Cardiac fibroblast (primary cell): Measurements from ENCODE around the gene TLE7.

Source experiments
- DNase-seq, 2 donors: peaks; one replicate each; pipeline versions ENCODE4 v3.0.0 to v3.0.0-alpha.2; 2010; ENCODE audit warnings: low read depth in 2 of 2
- H3K4me3 ChIP-seq, 2 donors: replicated peaks in 1 of 2; 1 replicate in 1 of 2; 2 replicates in 1 of 2; pipeline ENCODE4 v1.5.1; 2011; ENCODE audit warnings: low read depth in 2 of 2, low read length in 2 of 2, mild to moderate bottlenecking in 2 of 2, moderate library complexity in 1 of 2
- TF ChIP-seq, protein P1 (sequence below): IDR thresholded peaks from one replicate; pipeline ENCODE4 v1.5.1; 2011; ENCODE audit warnings: low read depth, mild to moderate bottlenecking, low read length, inconsistent platforms

The TLE7 gene

DNA sequence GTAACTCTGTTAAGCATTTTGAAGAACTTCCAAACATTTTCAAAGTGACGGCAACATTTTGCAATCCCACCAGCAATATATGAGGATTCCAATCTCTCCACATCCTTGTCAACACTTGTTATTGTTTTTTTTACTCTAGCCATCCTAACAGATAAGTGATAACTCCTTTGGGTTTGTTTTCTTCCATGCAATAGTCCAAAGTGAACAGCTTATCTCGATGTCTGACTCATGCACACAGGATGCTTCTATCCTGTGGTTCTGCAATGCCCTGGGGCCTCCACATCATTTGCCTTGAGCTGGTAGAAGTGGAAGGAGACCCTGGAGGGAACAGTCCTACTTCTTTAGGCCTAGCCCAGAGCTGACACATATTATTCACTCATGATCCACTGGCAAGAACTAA, 13.0 kb downstream of the TLE7 start:
- H3K4me3 ChIP-seq, result no peak overlapping the region
- TF ChIP-seq, protein P1, sequence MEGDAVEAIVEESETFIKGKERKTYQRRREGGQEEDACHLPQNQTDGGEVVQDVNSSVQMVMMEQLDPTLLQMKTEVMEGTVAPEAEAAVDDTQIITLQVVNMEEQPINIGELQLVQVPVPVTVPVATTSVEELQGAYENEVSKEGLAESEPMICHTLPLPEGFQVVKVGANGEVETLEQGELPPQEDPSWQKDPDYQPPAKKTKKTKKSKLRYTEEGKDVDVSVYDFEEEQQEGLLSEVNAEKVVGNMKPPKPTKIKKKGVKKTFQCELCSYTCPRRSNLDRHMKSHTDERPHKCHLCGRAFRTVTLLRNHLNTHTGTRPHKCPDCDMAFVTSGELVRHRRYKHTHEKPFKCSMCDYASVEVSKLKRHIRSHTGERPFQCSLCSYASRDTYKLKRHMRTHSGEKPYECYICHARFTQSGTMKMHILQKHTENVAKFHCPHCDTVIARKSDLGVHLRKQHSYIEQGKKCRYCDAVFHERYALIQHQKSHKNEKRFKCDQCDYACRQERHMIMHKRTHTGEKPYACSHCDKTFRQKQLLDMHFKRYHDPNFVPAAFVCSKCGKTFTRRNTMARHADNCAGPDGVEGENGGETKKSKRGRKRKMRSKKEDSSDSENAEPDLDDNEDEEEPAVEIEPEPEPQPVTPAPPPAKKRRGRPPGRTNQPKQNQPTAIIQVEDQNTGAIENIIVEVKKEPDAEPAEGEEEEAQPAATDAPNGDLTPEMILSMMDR, result no peak
- DNase-seq, result peak; percentile 11 to 48

DNA sequence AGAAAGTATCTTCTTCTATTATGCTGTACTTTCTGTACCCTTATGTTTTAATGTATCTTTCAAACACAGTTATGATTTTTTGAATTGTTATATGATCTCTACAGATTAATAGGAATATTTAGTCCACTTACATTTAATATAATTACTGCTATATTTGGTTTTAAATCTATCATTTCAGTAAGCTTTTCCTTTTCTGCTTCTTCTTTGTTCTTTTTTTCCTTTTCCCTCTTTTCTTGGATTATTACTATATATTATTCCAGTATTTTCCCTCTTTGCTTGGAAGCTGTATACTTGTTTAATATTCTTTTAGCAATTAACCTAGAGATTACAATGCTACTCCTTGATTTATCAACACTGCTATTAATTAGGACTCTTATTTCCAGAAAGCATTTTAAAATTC, 13.5 kb downstream of the TLE7 start:
- no peak for DNase-seq
- TF ChIP-seq, protein P1, result no peak

DNA sequence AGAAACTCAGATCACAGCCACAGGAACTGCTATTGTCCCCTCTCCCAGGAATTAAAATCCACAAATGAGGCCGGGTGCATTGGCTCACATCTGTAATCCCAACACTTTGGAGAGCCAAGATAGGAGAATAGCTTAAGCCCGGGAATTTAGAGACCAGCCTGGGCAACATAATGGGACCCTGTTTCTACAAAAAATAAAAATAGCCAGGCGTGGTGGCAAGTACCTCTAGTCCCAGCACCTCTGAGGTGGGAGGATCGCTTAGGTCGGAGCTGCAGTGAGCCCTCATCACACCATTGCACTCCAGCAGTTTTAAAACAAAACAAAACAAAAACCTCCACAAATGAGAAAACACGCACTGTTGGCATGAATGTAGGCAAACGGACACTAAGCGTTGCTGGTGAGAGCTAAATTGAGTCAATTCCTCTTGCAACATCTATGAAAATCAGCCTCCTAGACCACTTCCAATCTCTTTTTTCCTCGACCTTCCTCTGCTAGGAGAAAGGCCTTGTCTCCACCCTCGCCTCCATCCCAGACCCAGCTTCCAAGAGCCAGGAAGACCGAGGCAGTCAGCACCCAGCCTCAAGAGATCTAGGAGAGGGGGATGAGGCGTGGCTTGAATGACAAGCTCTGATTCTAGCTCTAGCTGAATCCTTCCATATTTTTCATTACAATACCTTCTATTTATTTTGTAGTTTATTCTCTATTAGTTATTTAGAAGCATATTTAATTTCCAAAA, 14.8 kb downstream of the TLE7 start:
- H3K4me3 ChIP-seq, result no peak overlapping the region
- TF ChIP-seq, protein P1, result no peak
- DNase-seq, result no peak

More for the DNA sequence above, 13.5 kb downstream of the TLE7 start:
- no peak overlapping the region for H3K4me3 ChIP-seq

DNA sequence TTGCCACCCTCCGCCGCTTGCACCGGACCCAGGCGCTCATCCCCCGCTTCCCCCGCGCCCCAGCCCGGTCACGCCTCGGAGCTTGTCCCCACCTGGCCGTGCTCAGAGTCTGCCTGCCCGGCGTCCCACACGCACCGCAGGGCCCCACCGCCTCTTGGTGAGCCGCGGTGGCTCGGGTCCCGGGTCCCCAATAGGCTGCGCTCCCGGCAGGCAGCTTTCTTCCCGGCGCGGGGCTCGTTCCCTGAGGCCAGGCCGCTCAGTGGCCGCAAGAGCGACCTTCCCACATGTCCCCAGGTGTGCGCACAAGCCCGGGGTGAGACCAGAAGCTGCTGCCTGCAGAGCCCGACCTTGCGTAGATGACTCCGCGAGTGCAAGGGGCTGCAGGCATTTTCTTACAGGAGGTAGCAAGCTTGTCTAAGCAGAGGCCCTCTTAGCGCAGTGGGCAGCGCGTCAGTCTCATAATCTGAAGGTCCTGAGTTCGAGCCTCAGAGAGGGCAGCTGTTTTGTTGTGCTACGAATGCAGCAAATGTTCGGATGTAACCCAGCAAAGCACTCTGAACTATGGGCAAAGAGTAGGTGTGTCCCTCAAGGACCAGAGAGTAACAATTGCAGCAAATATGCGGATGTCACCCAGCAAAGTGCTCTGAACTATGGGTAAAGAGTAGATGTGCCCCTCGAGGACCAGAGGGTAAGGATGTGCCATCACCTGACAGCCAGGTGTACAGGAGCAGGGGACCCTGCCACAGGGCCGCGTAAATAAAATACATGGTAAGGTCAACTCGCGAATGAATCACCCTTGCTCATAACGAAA, 15.6 kb downstream of the TLE7 start:
- DNase-seq, result peak; percentile 78 to 94
- TF ChIP-seq, protein P1, result no peak
- peak overlapping the region; percentile 26 to 55 for H3K4me3 ChIP-seq

DNA sequence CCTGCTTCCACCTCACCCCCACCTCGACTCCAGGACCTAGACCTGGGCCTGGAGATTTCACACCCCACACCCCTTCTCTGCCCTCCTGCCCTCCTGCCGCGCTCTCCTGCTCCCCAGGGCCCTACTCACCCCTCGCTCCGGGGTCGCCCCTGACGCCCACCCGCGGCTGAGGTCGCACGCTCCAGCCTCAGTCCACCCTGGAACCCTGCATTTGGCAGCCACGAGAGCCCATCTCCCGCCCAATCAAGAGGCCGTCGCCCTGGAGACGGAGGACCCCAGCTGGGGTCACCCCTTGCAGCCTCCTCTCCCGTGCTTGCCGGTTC, 16.1 kb downstream of the TLE7 start:
- DNase-seq, result no peak
- TF ChIP-seq, protein P1, result no peak
- peak overlapping the region in 1 of 2 donors; percentile 55 for H3K4me3 ChIP-seq

DNA sequence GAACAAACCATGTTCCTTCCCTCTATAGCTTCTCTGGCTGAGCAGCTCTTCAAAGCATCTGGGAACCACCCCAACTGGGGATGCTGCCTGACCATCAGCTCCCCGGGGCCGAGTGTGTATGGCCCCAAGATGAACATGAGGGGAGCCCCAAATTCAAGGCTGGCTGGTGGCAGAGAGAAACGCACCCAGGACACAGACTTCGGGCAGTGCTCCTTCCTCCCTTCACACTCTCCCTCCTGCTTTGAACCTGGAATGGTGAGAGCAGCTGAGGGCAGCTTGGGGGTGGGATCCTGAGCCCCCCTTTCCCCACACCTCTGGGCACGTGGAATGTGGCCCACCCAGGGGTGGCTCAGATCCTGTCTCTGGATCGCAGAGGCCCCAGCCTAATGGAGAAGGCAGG, 17.2 kb downstream of the TLE7 start:
- no peak overlapping the region for H3K4me3 ChIP-seq
- DNase-seq, result no peak
- TF ChIP-seq, protein P1, result no peak
